ENCODE measurements around the gene GFRAL.

GFRAL gene

GRCh38 chr6:55438203-55438602 lies 110.9 kb downstream of the GFRAL start:
- Histone ChIP-seq H3K9ac (ENCODE audit: low read length) (no peak overlapping the region), H3K4me3 (ENCODE audit: low read length) (no peak overlapping the region), H3K27me3 (ENCODE audit: control insufficient read depth, insufficient read depth, low read length) (no peaks in the 10 kb centered on the region), H3K9me3 (ENCODE audit: control insufficient read depth, low read depth, low read length) (no peaks in the 10 kb centered on the region), H3K27ac (ENCODE audit: low read length) (no peak overlapping the region), H3K36me3 (ENCODE audit: control insufficient read depth, low read depth, low read length) (no peaks in the 10 kb centered on the region), H3K4me1 (ENCODE audit: control insufficient read depth, low read depth, low read length) (peaks cover 8% of the 10 kb centered on the region)

DNA sequence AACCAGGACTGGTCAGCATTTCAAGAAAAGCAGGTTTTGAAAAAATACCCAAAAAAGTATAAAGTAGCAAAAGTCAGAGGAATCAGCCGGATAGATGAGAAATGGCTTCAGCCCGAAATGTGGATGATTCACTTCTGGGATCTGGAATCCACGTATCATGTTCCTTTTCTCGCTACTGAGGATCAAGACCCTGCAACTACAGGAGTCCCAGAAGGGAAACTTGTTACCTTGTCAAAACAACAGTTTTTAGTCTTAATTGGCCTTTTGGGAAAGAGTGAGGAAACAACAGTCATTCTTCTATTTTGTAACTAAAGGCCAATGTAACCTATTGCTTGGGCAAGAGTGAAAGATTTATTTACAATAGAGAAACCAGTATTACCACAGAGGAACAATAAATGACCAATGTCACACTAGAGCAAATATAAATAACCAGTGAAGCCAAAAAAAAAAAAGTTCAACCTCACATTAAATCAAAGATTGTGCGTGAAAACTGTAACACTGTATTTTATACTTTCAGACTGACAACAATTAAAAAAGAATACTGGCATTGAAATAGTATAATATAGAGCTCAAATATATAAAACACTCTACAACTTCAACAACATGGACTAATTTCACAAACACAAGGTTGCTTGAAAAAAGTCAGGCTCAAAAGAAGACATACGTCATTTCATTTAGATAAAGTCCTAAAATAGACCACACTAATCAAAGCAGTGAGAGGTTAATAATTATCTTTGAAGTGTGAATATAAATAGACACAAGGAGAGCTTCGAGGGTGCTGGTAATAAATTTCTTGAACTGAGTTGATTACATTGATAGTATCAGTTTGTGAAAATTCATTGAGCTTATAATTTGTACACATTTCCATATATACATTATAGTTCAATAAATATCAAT lies 116.2 kb downstream of the GFRAL start:
- no peaks in the 10 kb centered on the region for H3K9me3 ChIP-seq (ENCODE audit: control insufficient read depth, low read depth, low read length)
- H3K9ac ChIP-seq (ENCODE audit: low read length) = no peak overlapping the region
- H3K4me1 ChIP-seq (ENCODE audit: control insufficient read depth, low read depth, low read length) = no peaks in the 10 kb centered on the region
- no peaks in the 10 kb centered on the region for H3K36me3 ChIP-seq (ENCODE audit: control insufficient read depth, low read depth, low read length)
- H3K27me3 ChIP-seq (ENCODE audit: control insufficient read depth, insufficient read depth, low read length) = no peaks in the 10 kb centered on the region
- H3K27ac ChIP-seq (ENCODE audit: low read length) = no peak overlapping the region
- H3K4me3 ChIP-seq (ENCODE audit: low read length) = no peak overlapping the region

GRCh38 chr6:55445648-55446204 lies 118.5 kb downstream of the GFRAL start:
- H3K4me3 ChIP-seq (ENCODE audit: low read length) = no peak overlapping the region
- no peaks in the 10 kb centered on the region for H3K36me3 ChIP-seq (ENCODE audit: control insufficient read depth, low read depth, low read length)
- H3K27ac ChIP-seq (ENCODE audit: low read length) = no peak overlapping the region
- H3K27me3 ChIP-seq (ENCODE audit: control insufficient read depth, insufficient read depth, low read length) = no peaks in the 10 kb centered on the region
- no peaks in the 10 kb centered on the region for H3K4me1 ChIP-seq (ENCODE audit: control insufficient read depth, low read depth, low read length)
- H3K9me3 ChIP-seq (ENCODE audit: control insufficient read depth, low read depth, low read length) = no peaks in the 10 kb centered on the region
- H3K9ac ChIP-seq (ENCODE audit: low read length) = no peak overlapping the region

- no peaks in the 10 kb centered on the region for H3K27me3 ChIP-seq (ENCODE audit: control insufficient read depth, insufficient read depth, low read length)
- no peaks in the 10 kb centered on the region for H3K4me1 ChIP-seq (ENCODE audit: control insufficient read depth, low read depth, low read length)
- H3K4me3 ChIP-seq (ENCODE audit: low read length) = no peak overlapping the region
- H3K36me3 ChIP-seq (ENCODE audit: control insufficient read depth, low read depth, low read length) = no peaks in the 10 kb centered on the region
- H3K9me3 ChIP-seq (ENCODE audit: control insufficient read depth, low read depth, low read length) = no peaks in the 10 kb centered on the region
- no peak overlapping the region for H3K27ac ChIP-seq (ENCODE audit: low read length)
- no peak overlapping the region for H3K9ac ChIP-seq (ENCODE audit: low read length)
Observed at GRCh38 chr6:55447891-55448290, 120.6 kb downstream of the GFRAL start.

- Histone ChIP-seq H3K9me3 (ENCODE audit: control insufficient read depth, low read depth, low read length) (no peaks in the 10 kb centered on the region), H3K4me3 (ENCODE audit: low read length) (no peak overlapping the region), H3K27ac (ENCODE audit: low read length) (no peak overlapping the region), H3K36me3 (ENCODE audit: control insufficient read depth, low read depth, low read length) (no peaks in the 10 kb centered on the region), H3K9ac (ENCODE audit: low read length) (no peak overlapping the region), H3K4me1 (ENCODE audit: control insufficient read depth, low read depth, low read length) (no peaks in the 10 kb centered on the region), H3K27me3 (ENCODE audit: control insufficient read depth, insufficient read depth, low read length) (no peaks in the 10 kb centered on the region)
Observed at GRCh38 chr6:55448451-55448850, 121.2 kb downstream of the GFRAL start.

DNA sequence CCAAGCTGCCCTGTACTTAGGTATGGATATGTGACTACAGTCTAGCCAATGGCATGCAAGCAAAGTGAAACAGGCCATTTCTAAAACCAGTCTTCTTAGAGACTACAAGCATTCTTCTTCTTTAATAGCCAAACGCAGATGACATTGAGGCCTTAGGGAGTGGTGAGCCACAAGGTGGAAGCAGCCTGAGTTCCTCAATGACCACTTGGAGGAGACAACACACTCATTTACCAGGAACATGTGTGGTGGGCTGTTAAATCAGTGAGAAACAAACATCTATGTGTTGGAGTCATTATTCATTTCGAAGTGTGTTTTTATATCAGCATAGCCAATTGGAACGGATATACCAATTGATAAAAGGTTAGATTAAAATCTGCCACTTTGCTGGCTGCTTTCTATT lies 122.0 kb downstream of the GFRAL start:
- no peak overlapping the region for H3K4me3 ChIP-seq (ENCODE audit: low read length)

DNA sequence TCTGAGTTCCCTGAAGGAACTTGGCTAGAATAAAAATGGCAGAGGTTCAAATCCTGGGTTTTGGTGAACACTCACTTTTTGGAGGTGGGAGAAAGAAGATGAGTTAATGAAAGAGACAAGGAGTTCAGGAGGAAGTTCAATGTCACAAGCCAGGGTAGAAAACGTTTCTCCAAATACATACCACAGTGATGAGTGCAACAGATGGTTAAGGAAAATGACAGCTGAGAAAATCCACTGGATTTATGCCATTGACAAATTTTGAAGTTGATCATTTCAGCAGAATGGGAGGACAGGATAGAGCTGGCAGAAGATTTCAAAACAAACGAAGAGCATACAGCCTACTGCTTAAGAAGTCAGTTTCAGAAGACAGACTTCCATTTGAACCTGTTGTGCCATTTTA lies 122.7 kb downstream of the GFRAL start:
- no peak overlapping the region for H3K9ac ChIP-seq (ENCODE audit: low read length)
- no peaks in the 10 kb centered on the region for H3K27me3 ChIP-seq (ENCODE audit: control insufficient read depth, insufficient read depth, low read length)
- H3K36me3 ChIP-seq (ENCODE audit: control insufficient read depth, low read depth, low read length) = no peaks in the 10 kb centered on the region
- no peaks in the 10 kb centered on the region for H3K4me1 ChIP-seq (ENCODE audit: control insufficient read depth, low read depth, low read length)
- no peak overlapping the region for H3K4me3 ChIP-seq (ENCODE audit: low read length)
- no peaks in the 10 kb centered on the region for H3K9me3 ChIP-seq (ENCODE audit: control insufficient read depth, low read depth, low read length)
- no peak overlapping the region for H3K27ac ChIP-seq (ENCODE audit: low read length)

More for the DNA sequence above, 122.0 kb downstream of the GFRAL start:
- Histone ChIP-seq H3K36me3 (ENCODE audit: control insufficient read depth, low read depth, low read length) (no peaks in the 10 kb centered on the region), H3K9me3 (ENCODE audit: control insufficient read depth, low read depth, low read length) (no peaks in the 10 kb centered on the region), H3K27me3 (ENCODE audit: control insufficient read depth, insufficient read depth, low read length) (no peaks in the 10 kb centered on the region), H3K27ac (ENCODE audit: low read length) (no peak overlapping the region), H3K9ac (ENCODE audit: low read length) (no peak overlapping the region), H3K4me1 (ENCODE audit: control insufficient read depth, low read depth, low read length) (no peaks in the 10 kb centered on the region)
